Lung microvascular endothelial cell (primary cell): ENCODE data around the gene NOD1. TPM values are rescaled to one million over a fixed set of nuclear protein-coding genes. Genes with fewer than 3 reads are reported as not detected.

Experiments used
- DNase-seq, 2 donors: peaks; one replicate each; pipeline versions ENCODE4 v3.0.0 to v3.0.0-alpha.2; 2010; ENCODE audit warnings: low read depth in 2 of 2
- total RNA-seq: library from RNA; depleted of rRNA; stranded (reverse); fragments of >200 nt; gene quantifications from 2 replicates; pipeline ENCODE4 v1.2.1, GENCODE V29; 2014

The NOD1 gene
- total RNA-seq, 1 donor from 2014 or later, result 22.8 TPM

DNA sequence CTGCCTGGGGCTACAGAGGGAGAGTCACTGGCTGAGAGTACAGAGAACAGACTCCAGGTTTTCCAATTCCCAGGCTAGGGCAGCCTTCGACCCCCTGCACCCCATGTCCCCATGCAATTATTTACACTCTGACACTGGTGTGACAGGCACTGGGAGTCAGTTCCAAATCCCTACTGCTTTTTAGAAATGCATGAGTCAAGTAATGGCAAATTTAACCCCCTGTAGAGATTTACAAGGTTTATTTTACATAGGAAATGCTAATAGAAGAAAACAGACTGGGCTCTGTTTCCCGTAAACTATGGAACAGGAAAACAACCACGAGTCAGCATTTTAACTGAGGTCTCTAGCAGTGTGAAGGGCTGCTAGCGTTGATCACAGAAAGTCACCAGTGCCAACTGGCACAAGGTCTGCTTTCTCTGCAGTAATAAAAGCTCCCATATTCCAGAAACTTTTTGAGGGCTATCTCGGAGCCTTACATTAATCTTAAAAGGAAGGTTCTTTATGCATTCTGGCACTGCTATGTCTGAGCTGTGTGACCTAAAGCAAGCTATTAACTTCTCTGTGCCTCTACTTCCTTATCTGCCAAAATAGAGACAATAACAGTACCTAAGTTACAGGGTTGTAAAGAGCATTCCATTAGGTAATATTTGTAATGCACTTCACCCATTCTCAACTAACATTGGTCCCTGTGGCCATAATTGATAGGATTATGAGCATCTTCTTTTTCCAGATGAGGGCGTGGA lies 28.2 kb downstream of the NOD1 start:
- DNase-seq, result no peak

DNA sequence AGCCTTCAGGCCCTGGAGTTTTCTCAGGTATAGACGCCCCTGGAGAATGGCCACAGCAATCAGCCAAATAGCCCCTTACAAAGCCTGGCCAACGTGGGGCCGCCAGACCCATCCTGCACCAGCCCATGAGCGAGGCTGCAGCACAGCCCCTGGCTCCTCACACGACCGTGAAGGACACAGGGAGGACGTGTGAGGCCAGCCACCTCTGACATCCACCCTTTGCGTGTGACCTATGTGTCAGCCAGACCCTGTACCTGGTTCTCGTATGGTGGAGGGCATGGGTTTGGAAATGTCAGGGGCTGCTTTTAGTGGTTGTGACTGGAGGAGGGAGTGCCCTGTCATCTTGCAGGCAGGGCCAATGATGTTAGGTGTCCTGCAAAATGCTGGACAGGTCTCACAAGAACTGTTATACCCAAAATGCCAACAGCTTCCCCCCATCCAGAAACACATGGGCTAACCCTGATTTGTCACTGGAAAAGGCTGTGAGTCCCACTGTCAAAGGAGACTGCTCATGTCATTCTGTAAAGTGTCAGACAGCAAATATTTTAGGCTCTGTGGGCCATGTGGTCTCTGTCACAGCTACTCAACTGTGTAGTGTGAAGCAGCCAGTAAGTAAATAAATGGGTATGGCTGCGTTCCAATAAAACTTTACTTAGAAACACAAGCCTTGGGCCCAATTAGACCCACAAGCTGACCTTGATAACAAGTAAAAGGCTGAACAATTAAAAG lies 30.0 kb downstream of the NOD1 start:
- DNase-seq, result no peak

DNA sequence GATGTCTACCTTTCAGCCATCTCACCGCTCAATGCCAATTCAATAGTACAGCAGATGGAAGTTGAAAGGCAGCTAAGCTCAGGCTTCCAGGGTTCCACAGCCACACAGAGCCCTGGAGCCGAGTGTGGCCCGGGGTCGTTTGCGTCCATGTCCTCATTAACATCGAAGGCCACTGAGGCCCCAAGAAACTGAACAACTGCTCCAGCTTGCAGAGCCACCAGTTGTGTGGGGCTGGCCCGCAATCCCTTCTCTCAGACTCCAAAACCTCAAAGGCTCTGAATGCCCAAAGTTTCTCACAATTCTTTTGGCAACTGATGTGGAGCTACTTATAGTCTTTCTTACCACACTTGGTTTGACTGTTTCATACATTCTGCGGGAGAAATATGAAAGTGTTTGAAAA lies 31.1 kb downstream of the NOD1 start:
- DNase-seq, result no peak

DNA sequence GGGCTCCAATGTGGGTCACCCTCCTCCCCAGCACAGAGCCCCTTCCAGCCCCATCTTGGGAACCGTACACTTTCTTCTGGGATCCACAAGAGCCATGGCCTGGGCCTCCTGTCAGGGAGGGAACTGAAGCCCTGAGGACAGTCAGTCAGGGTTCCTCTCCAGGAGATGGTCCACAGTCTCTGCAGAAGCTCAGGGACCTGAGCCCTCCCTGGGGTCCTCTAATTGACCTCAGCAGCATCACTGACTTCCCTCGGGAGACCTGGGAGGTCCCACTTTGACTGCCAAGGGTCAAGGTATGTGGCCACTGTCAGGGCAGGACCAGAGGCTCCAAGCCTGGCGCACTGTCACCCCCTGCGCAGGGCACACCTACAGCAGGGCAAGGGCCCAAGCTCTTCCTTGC lies 32.3 kb downstream of the NOD1 start:
- no peak for DNase-seq

DNA sequence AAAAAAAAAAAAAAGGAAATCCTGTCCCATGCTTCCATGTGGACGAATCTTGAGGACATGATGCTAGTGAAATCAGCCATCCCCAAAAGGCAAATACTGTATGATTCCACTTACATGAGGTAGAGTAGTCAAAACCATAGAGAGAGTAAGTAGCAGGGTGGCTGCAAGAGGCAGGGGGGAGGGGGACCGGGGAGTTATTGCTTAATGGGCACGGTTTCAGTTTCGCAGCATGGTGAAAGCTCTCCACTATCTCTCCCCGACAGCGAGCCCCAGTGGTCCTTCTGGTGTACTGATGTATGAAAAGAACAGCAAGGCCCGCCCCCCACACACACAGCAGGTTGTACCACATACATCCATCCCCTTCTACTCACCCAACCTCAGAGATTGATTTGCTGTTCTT lies 32.8 kb downstream of the NOD1 start:
- peak in 1 of 2 donors; percentile 47 for DNase-seq

DNA sequence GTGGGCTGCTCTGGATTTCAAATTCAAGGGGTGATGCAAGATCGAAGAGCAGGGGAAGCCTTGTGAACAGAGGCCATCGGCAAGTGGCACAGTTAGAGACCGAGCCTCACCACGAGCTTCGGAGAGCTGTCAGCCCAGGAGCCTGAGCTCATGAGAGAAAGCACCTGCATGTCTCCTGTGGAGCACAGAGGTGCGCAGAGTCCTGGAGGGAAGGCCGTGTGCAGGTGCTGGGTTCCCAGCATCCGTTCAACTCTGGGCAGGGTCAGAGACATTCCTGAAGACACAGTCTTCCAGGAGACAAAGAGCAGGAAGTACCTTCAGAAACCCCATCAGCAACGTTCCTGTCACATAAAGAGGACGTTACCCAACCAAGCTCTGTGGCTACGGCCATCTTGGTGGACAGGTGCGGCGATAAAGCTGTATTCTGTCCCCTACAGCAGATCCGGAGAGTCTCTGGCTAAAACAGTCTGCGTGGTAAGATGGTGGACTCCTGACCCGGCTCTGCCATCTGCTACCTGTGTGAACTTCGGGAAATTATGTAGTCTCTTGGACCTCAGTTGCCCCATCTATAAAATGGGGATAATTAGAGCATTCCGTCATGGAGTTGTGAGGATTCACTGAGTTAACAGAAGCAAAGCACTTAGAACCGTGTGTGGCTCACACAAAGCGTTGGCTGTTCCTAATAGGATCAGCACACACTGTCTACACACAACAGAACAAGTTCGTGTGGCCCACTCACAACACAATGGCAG lies 40.6 kb downstream of the NOD1 start:
- no peak for DNase-seq

DNA sequence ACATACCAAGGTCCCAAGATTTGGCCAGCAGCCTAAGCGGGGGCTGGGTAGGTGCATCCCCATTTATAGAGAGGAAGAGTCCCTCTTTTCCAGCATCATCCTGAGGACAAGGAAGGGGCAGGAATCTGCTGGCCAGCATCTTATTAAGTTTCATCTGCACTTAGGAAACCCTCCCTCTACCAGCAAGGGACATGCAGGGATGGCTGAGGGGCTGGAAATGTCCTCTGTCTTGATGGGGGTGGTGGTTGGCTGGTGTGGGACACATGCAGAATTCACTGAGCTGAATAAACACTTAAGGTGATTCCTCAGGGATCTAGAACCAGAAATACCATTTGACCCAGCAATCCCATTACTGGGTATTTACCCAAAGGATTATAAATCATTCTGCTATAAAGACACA lies 42.1 kb downstream of the NOD1 start:
- DNase-seq, result no peak

DNA sequence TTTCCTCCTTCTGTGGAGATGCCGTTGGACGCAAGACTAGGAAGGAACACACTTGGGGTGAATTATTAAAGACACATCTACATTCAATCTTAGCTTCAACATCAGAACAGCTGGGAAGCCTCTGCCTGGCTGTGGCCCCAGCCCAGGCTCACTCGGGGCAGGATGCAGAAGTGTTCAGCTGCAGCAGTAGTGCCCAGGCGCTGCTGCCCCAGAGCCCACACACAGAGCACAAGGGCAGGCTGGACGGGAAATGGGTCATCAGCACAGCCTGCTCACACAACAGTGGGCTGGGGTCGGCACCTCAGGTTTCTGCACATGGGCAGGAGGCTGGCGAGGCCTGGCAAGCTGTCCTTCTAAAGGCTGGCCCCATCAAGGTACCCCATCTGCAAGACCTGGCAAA lies 42.5 kb downstream of the NOD1 start:
- no peak for DNase-seq

DNA sequence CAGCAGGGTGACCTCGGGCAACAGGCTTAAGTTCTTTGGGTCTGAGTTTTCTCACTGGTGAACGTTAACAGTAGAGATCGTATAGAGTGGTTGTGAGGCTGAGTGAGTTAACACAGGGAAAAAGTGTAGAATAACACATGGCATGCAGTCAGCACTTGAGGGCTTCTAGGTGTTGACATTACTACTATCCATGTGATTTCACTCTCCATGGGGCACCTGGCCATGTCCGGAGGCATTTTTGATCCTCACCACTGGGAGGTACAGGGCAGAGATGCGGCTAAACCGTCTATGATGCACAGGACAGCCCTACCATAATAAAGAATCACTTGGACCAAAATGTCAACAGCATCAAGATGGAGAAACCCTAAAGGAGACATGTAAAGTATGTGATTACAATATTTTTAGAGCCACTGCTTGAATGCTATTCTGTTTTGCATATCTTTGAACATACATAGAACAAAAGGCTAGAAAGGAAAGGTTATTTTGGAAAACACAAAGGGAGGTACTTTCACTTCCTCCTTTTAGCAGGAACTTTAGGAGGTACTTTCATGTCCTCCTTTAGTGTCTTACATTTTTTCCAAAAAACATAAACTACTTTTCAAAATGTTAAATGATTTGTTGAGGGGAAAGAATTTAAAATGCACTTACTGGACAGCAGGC lies 44.3 kb downstream of the NOD1 start:
- DNase-seq, result no peak

DNA sequence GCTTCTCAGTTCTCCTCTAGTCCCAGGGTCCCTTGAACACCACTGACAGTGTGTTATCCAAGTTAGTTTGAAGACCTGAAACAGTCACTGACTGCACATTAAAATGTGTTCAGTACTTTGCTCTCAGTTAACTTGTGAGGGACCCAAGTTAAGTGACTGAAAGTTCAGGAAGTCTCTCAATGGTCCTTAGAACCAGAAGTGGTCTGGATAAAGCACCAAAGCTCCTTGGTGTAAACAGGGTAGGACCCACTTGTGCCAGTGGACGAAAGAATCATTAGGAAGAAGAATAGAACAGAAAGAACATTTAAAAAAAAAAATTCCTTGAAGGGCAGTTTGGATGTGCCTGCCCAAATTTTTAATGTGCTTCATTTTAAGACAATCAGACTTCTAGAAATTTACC lies 45.1 kb downstream of the NOD1 start:
- DNase-seq, result no peak

DNA sequence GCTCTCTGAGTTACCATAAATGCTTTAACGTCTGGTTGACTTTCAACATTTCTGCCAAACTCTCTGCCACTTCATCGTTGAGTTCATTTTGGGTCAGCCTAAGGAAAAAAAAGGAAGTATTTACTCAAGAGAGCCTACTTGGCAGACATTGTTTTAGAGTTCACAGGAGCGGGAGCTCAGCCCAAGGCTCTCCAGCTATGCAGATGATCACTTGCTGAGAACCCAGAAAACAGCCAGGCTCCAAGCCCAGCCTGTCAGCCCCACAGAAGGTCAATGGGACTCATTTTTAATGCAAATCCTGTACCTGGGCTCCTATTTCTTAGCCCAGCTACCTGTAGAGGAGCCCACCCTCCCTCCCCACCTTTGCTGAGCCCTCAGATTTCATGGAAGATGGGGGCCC lies 45.5 kb downstream of the NOD1 start:
- DNase-seq, result no peak

DNA sequence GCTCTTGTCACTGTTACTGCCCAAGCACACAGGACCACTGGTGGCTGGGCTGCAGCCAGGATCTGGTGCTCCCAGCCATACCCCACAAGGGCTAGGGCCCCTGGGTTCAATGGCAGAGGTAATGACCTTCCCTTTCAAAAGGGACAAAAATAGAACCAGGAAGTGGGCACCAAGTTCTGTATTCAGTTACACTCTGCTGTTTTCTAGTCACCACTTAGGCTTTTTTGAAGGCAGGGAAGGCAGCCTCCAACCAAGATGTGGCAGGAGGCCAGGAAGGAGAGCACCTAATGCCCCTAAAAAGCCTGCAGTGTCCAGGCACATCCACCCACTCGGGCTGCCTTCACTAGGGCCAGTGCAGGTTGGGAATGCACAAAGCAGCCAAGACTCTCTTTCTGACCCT lies 47.8 kb downstream of the NOD1 start:
- no peak for DNase-seq

DNA sequence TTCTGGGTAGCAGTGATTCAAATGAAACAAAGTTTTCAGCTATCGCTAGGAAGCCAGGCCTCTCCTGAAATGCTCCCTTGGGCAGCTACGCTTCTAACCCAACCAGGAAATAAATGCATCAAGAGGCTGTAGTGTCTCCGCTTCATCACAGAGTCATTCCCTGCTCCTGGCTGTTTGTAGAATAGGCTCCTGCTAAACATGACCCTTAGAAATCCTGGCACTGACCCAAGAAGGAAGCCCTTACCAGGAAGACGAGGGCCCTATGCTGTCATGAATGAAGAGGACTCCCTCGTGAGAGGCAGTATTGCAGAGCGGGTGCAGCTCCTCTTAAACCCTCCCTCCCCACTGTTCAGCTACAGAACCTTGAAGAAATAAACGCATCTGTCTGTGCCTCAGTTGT lies 48.3 kb downstream of the NOD1 start:
- DNase-seq, result peak in 1 of 2 donors; percentile 62

DNA sequence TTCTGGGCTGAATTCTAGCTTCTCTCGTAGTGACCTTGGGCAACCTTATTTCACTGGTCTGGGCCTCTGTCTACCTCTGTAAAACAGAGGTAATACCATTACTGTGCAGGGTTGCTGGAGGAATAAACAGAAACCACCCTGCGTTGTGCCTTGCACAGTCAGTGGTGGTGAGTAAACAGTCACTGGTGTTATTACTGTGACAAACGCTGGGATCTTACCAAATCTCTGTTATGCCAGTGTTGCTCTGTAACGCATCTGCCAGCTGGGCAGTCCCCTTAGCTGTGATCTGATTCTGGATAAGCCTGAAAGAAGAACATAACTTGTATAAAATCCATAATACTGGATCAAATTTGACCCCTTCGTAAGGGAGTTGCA lies 49.4 kb downstream of the NOD1 start:
- DNase-seq, result no peak

DNA sequence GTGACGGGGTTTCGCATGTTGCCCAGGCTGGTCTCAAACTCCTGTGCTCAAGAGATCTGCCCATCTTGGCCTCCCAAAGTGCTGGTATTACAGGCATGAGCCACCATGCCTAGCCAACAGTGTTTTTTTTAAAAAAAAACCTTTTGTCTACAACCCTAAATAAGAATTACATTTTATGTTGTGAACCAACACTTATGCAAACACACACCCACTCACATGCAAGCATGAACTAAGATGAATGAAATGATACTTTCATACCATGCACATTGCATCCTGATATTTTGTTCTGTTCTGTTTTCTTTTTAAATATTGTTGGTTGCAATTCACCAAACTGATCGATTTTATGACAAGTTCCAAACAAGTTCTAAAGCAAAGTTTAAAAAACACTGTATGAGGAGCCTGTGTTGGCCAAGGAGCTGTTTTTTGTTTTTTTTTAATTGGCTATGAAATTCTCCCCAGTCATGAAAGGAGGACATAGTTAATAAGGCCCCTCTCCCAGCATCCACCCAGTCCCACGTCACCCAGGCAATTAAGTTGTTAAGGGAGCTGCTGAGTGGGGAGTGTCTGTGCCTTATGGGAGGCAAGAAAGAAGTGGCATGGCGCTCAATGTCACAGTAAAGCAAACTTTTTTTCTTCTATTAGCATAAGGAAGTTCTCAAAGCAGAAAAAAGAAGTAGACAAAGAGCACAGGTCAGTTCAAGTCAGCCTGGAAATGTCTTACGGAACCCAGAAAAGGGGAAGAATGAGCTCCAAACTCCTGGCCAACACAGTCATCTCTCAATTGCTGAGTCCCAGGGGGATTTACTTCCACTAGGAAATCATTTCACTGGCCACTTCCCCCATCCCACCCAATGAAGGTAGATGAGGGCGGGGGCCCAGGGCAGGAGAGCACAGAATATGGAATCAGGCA lies 50.1 kb downstream of the NOD1 start:
- no peak for DNase-seq

DNA sequence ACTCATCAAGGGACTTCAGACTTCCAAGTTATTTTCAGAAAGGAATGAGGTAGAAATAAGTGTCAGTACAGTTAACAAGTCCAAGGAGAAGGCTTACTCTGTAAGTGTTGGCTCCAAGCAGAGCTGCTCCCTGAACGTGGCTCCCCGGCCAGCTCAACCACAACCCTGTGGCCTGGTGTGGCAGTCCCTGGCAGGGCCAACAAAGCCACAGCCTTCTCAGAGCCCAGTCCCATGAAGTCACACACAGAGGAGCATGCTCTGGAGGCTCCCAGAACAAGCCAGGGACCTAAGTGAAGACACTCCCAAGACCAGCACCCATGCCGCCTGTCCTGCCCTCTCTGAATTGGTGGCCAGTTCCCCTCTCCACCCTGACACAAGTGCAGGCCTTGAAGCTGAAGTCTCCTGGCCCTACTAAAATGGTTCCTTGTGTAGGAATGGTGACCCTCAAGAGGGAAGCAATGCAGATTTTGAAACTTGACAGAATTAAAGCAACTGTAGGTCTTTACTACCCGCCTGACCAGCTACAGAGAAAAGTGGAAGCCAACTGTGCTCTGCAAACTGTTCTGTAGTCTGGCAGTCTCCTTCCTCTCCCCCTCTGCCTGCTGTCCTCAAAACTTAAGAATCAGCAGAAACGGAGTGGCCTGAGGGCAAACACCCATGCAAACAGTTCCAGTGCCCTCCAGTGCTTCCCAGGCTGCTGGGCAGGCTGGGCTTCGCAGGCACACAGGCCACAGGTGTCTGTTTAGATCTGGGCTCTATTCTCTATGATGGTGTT lies 51.1 kb downstream of the NOD1 start:
- no peak for DNase-seq

DNA sequence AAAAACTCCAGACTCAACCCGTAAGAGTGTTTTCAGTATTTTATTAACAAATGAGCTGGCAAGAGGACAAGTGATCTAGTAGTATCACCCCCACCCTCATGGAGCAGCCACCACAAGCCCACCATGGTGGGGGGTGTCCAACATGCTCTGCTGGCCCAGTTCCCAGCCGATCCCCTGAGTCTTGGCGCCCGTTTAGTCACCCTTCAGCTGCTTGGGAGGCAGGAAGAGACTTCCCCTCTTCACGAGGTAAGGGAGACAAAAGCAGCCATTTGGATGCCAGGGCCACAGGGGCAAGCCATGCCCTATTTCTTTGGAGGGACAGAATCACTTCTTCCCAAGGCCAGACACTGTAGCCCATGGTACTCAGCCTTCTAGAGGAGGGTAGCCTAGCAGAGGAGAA lies 54.1 kb downstream of the NOD1 start:
- DNase-seq, result no peak

DNA sequence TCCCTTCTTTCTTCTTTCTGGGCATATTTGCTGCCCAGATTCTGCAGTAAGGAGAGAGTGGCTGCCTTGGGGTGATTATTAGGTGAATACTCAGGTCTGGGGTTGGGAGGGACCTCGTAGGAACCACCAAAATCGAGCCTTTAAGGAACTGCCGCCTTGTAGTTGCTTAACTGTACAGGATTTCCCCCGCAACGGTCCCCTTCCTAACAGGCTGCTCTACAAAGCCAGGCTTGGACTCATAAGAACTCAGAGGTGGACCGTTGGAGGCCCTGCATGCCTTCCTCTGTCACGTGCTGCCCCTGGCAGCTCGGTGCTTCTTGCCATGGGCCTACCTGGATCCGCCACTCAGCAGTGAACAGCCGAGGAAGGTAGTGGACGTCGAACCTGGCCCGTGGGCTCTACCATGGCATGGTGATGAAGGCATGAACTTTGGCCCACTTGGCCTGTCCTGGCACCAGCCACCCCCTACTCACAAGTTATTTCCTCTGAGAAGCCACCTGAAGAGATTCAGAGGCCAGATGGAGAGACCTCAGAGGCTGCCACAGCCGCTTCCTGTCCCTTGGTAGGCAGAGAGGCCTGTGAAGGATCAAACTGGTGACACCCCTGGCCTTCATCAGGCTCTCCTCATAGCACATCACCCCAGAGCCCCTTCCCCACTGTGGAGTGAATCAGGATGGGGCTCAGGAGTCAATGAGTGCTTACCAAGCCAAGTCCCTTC lies 54.6 kb downstream of the NOD1 start:
- no peak for DNase-seq

DNA sequence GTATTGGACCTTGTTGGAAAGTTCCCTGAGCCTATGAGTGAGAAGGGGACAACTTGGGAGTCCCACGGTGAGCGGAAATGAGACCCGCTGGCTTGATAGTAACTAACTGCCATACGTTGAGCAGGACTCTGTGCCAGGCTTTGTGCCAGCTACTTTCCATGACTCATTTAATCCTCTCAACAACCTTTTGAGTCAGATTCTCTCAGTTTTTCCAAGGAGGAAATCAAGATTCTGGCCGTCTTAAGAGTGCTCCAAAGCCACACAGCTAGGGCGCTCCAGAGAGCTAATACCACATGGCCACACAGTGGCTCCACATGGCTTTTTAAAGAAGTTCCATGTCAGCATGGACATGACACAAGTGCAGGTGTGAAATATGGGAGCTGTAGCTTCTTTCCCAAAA lies 55.7 kb downstream of the NOD1 start:
- DNase-seq, result peak; percentile 28 to 50
